GM04503 (cell line): ENCODE results near the gene PHOX2B.
"Not testable (repeated sequence)": the region's sequence is repeated elsewhere in the genome, so short reads cannot be mapped to it uniquely, and the experiment has no call there.

ENCODE experiments used
- DNase-seq: peaks from one replicate; pipeline ENCODE4 v3.0.0-alpha.2; 2012; ENCODE audit warnings: low read depth

The PHOX2B gene

GRCh38 chr4:41748074-41748570 lies 403 bp downstream of the PHOX2B start:
- DNase-seq, result no peak

GRCh38 chr4:41747230-41748055 lies 1.1 kb downstream of the PHOX2B start:
- DNase-seq, result no peak

GRCh38 chr4:41746440-41747229 lies 1.9 kb downstream of the PHOX2B start:
- DNase-seq, result no peak

GRCh38 chr4:41746025-41746439 lies 2.5 kb downstream of the PHOX2B start:
- DNase-seq, result no peak

GRCh38 chr4:41745292-41746024 lies 3.1 kb downstream of the PHOX2B start:
- DNase-seq, result no peak

GRCh38 chr4:41744572-41745291 lies 3.8 kb downstream of the PHOX2B start:
- DNase-seq, result no peak

GRCh38 chr4:41741354-41741753 lies 7.2 kb downstream of the PHOX2B start:
- no peak for DNase-seq

- not testable (repeated sequence) for DNase-seq
These were observed 11.0 kb downstream of the PHOX2B start for GRCh38 chr4:41737491-41737890.

- no peak for DNase-seq
These were observed 14.2 kb downstream of the PHOX2B start for GRCh38 chr4:41734371-41734770.

GRCh38 chr4:41731569-41732126 lies 16.9 kb downstream of the PHOX2B start:
- no peak for DNase-seq

GRCh38 chr4:41728573-41728913 lies 20.0 kb downstream of the PHOX2B start:
- DNase-seq, result no peak

- no peak for DNase-seq
These were observed 20.5 kb downstream of the PHOX2B start for GRCh38 chr4:41727861-41728572.

- no peak for DNase-seq
These were observed 23.3 kb downstream of the PHOX2B start for GRCh38 chr4:41725254-41725653.

GRCh38 chr4:41723286-41723685 lies 25.2 kb downstream of the PHOX2B start:
- no peak for DNase-seq

GRCh38 chr4:41722181-41722580 lies 26.3 kb downstream of the PHOX2B start:
- peak; percentile 3 for DNase-seq

GRCh38 chr4:41719417-41719816 lies 29.1 kb downstream of the PHOX2B start:
- DNase-seq, result peak; percentile 5

GRCh38 chr4:41718907-41719306 lies 29.6 kb downstream of the PHOX2B start:
- peak; percentile 4 for DNase-seq

- no peak for DNase-seq
These were observed 33.4 kb downstream of the PHOX2B start for GRCh38 chr4:41715155-41715554.

GRCh38 chr4:41714364-41715000 lies 34.0 kb downstream of the PHOX2B start:
- DNase-seq, result no peak

GRCh38 chr4:41713768-41714167 lies 34.8 kb downstream of the PHOX2B start:
- DNase-seq, result no peak
